Urinary bladder (tissue), 4 donors: ENCODE results near the gene DPEP2. TPM values are rescaled to one million over a fixed set of nuclear protein-coding genes. Genes with fewer than 3 reads are reported as not detected.
"Not testable (repeated sequence)": the region's sequence is repeated elsewhere in the genome, so short reads cannot be mapped to it uniquely, and the experiment has no call there.

Source experiments
- DNase-seq: peaks from one replicate; pipeline ENCODE4 v3.0.0-alpha.2; 2015; ENCODE audit errors: extremely low spot score
- H3K27ac ChIP-seq: one replicate; pipeline ENCODE4 v1.5.1; 2013; ENCODE audit warnings: low read depth, mild to moderate bottlenecking, moderate library complexity
- H3K36me3 ChIP-seq: one replicate; pipeline ENCODE4 v1.6.1; 2013; ENCODE audit warnings: mild to moderate bottlenecking, moderate library complexity; ENCODE audit not compliant: insufficient read depth
- H3K4me1 ChIP-seq: one replicate; pipeline ENCODE4 v1.6.1; 2013; ENCODE audit warnings: mild to moderate bottlenecking, moderate library complexity; ENCODE audit not compliant: insufficient read depth
- H3K4me3 ChIP-seq: one replicate; pipeline ENCODE4 v1.5.1; 2013; ENCODE audit warnings: low read depth, low read length
- WGBS: extraction: QIAGEN DNeasy Blood & Tissue Kit; methylation state at CpG from one replicate; pipeline ENCODE4 v1.1.7; 2013; 5-methylcytosine and 5-hydroxymethylcytosine counted together
- polyA plus RNA-seq: library from polyadenylated mRNA; stranded (reverse); fragments of 200-250 nt; gene quantifications from one replicate; pipeline ENCODE4 v1.2.3, GENCODE V29; 2013
- total RNA-seq: library from RNA; depleted of rRNA; stranded (reverse); fragments of >200 nt; gene quantifications from one replicate; pipeline ENCODE4 v1.2.3, GENCODE V29; 2014
- donor health status: healthy with polysubstance abuse.
- donor health status: healthy.

DPEP2 gene
- total and polyA plus RNA-seq, 2 donors: 2.3 to 2.5 TPM

- no peak for DNase-seq
- Histone ChIP-seq H3K36me3 (no peaks in the 10 kb centered on the region), H3K4me3 (peak overlapping the region; percentile 91), H3K27ac (no peak overlapping the region), H3K4me1 (no peaks in the 10 kb centered on the region)
- 8% methylated on average over 19 of the region's 19 CpGs for WGBS
These were observed 23.0 kb upstream of the DPEP2 start for GRCh38 chr16:68022278-68022727.

- WGBS: 93% methylated on average over 10 of the region's 10 CpGs
- no peaks in the 10 kb centered on the region for H3K4me1 ChIP-seq
- no peak for DNase-seq
- no peak overlapping the region for H3K27ac ChIP-seq
- H3K36me3 ChIP-seq: no peaks in the 10 kb centered on the region
- no peak overlapping the region for H3K4me3 ChIP-seq
These were observed 22.2 kb upstream of the DPEP2 start for GRCh38 chr16:68021490-68021889.

DNA sequence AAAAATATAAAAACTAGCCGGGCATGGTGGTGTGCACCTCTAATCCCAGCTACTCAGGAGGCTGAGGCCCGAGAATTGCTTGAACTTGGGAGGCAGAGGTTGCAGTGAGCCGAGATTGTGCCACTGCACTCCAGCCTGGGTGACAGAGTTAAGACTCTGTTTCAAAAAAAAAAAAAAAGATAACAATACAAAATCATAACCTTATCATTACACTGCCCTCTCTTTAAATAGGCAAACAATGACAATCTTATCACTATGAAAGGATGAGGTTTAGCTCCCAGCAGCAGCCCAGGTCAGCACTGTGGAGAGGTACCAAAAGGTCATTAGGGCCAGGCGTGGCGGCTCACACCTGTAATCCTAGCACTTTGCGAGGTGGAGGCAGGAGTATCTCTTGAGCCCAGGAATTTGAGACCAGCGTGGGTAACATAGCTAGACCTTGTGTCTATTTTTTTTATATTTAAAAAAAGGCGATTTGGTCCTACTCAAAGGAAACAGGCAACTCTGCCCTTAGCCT is 19.9 kb upstream of the DPEP2 start:
- no peaks in the 10 kb centered on the region for H3K36me3 ChIP-seq
- no peak overlapping the region for H3K27ac ChIP-seq
- WGBS: 66% methylated on average over 8 of the region's 8 CpGs
- H3K4me3 ChIP-seq: no peak overlapping the region
- no peaks in the 10 kb centered on the region for H3K4me1 ChIP-seq
- no peak for DNase-seq

GRCh38 chr16:68015681-68016080 is 16.4 kb upstream of the DPEP2 start, which contains the start of gene DPEP2NB:
DPEP2NB (minus strand) TSS chr16:68015911; CDS start chr16:68015770, 141 bp downstream.
- Histone ChIP-seq H3K4me3 (no peak within 1 kb of the TSS), H3K36me3 (no peaks in the 10 kb centered on the region), H3K4me1 (no peaks in the 10 kb centered on the region), H3K27ac (no peak within 1 kb of the TSS)
- DNase-seq: no peak
- 86% methylated on average over 5 of the region's 5 CpGs for WGBS

DNA sequence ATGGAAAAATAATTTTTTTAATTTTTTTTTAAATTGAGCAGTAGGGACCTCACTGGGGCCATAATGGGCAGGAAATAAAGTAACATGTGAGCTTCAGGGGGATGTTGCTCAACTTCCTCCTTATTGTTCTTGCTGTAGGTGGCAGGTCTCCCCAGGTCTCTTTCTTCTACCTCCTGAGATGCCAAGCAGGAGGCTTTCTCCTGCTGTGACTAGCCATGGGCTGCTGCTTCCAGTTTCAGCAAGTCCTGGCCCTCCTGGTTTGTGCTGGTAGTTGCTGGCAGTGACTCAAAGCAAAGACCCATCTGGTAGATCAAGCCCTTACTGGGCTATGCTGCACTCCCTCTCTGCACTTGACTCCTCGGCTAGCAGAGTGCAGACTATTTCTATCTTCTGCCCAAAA is 14.2 kb upstream of the DPEP2 start:
- DNase-seq: no peak
- Histone ChIP-seq H3K4me1 (no peaks in the 10 kb centered on the region), H3K27ac (no peak overlapping the region), H3K4me3 (no peak overlapping the region), H3K36me3 (no peaks in the 10 kb centered on the region)
- 68% methylated on average over 1 of the region's 1 CpG for WGBS

DNA sequence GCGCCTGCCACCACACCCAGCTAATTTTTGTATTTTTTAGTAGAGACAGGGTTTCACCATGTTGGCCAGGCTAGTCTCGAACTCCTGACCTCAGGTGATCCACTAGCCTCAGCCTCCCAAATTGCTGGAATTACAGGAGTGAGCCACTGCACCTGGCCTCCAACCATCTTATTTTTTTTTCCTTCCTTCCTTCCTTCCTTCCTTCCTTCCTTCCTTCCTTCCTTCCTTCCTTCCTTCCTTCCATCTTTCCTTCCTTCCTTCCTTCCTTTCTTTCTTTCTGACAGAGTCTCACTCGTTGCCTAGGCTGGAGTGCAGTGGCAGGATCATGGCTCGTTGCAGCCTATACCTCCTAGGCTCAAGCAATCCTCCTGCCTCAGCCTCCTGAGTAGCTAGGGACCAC is 10.6 kb upstream of the DPEP2 start:
- H3K27ac ChIP-seq, H3K4me3 ChIP-seq, H3K36me3 ChIP-seq, H3K4me1 ChIP-seq, DNase-seq: not testable (repeated sequence)
- WGBS: 83% methylated on average over 4 of the region's 4 CpGs

- DNase-seq: no peak
- H3K36me3 ChIP-seq: no peaks in the 10 kb centered on the region
- H3K4me1 ChIP-seq: no peaks in the 10 kb centered on the region
- no peak overlapping the region for H3K4me3 ChIP-seq
- no peak overlapping the region for H3K27ac ChIP-seq
- WGBS: 57% methylated on average over 9 of the region's 9 CpGs
These were observed 10.0 kb upstream of the DPEP2 start for GRCh38 chr16:68009157-68009735.

- DNase-seq: no peak
- Histone ChIP-seq H3K36me3 (no peaks in the 10 kb centered on the region), H3K27ac (peak overlapping the region; percentile 80), H3K4me3 (no peak overlapping the region), H3K4me1 (no peaks in the 10 kb centered on the region)
- 41% methylated on average over 6 of the region's 6 CpGs for WGBS
These were observed 6.6 kb upstream of the DPEP2 start for GRCh38 chr16:68005786-68006286.

GRCh38 chr16:68005211-68005610 is 5.9 kb upstream of the DPEP2 start:
- Histone ChIP-seq H3K36me3 (no peaks in the 10 kb centered on the region), H3K4me1 (no peaks in the 10 kb centered on the region), H3K27ac (peak overlapping the region; percentile 80), H3K4me3 (no peak overlapping the region)
- WGBS: 81% methylated on average over 9 of the region's 9 CpGs
- DNase-seq: no peak

DNA sequence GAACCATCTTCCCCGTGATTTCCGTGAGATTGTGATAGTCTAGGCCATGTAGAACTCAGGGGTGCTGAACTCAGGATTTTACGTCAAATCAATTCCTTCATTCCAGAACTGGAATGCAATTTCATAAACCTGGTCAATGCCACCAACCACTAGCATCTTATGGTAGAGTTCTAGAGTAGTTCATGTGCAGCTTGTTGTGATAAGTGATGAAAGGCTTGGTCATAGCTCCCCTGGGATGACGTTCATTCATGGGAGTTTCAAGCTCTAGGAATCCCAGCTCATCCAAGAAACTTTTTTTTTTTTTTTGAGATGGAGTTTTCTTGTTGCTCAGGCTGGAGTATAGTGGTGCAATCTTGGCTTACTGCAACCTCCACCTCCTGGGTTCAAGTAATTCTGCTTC is 3.7 kb upstream of the DPEP2 start:
- Histone ChIP-seq H3K36me3 (no peaks in the 10 kb centered on the region), H3K4me1 (no peaks in the 10 kb centered on the region), H3K4me3 (no peak overlapping the region), H3K27ac (no peak overlapping the region)
- DNase-seq: no peak
- 74% methylated on average over 4 of the region's 4 CpGs for WGBS

GRCh38 chr16:68000450-68000849 is 1.2 kb upstream of the DPEP2 start:
- no peak for DNase-seq
- WGBS: 40% methylated on average over 3 of the region's 3 CpGs
- no peak overlapping the region for H3K27ac ChIP-seq
- H3K4me1 ChIP-seq: no peaks in the 10 kb centered on the region
- H3K4me3 ChIP-seq: no peak overlapping the region
- no peaks in the 10 kb centered on the region for H3K36me3 ChIP-seq

- Histone ChIP-seq H3K27ac (no peak overlapping the region), H3K4me3 (no peak overlapping the region), H3K4me1 (no peaks in the 10 kb centered on the region), H3K36me3 (no peaks in the 10 kb centered on the region)
- WGBS: 58% methylated on average over 2 of the region's 2 CpGs
- no peak for DNase-seq
These were observed 701 bp upstream of the DPEP2 start for GRCh38 chr16:67999985-68000384.

- not testable (repeated sequence) for H3K36me3 ChIP-seq, H3K4me3 ChIP-seq, DNase-seq, H3K4me1 ChIP-seq, H3K27ac ChIP-seq
- 94% methylated on average over 36 of the region's 36 CpGs for WGBS
These were observed 979 bp downstream of the DPEP2 start for GRCh38 chr16:67998231-67998778.

- no peaks in the 10 kb centered on the region for H3K4me1 ChIP-seq
- no peaks in the 10 kb centered on the region for H3K36me3 ChIP-seq
- 92% methylated on average over 5 of the region's 5 CpGs for WGBS
- no peak for DNase-seq
- H3K27ac ChIP-seq: no peak overlapping the region
- no peak overlapping the region for H3K4me3 ChIP-seq
These were observed 2.6 kb downstream of the DPEP2 start for GRCh38 chr16:67996666-67997065.
